Measurements from ENCODE around the gene C5orf24. TPM values are rescaled to one million over a fixed set of nuclear protein-coding genes. Genes with fewer than 3 reads are reported as not detected.
"Not testable (repeated sequence)": the region's sequence is repeated elsewhere in the genome, so short reads cannot be mapped to it uniquely, and the experiment has no call there.

C5orf24 gene
- total RNA-seq, 1 experiment from 2014 or later = 29.2 TPM

- peaks cover 8% of the 10 kb centered on the region; the same call in 1 of the 2 replicates for H3K79me2 ChIP-seq (ENCODE audit: low read depth)
- no peak for TF ChIP-seq EZH2 (IDR thresholded peaks at IDR 0.05; ENCODE audit: low read depth)
- no peak for TF ChIP-seq CTCF (conservative IDR thresholded peaks at IDR 0.05)
- H2AFZ ChIP-seq = no peak overlapping the region
- H3K4me2 ChIP-seq = no peak overlapping the region
- no peak for DNase-seq
- no peaks in the 10 kb centered on the region; the same call in 1 of the 2 replicates for H3F3A ChIP-seq (ENCODE audit: insufficient read depth, low read depth)
- CTCF ChIA-PET = no interaction called here
- no peaks in the 10 kb centered on the region for H3K9me2 ChIP-seq (ENCODE audit: insufficient read depth)
- no peaks in the 10 kb centered on the region for H4K20me1 ChIP-seq (ENCODE audit: insufficient read depth)
- H3K4me3 ChIP-seq = no peak overlapping the region
- H3K36me3 ChIP-seq (ENCODE audit: low read depth) = 0 out of 2 replicates have a peak, but pooled peaks cover 2% of the 10 kb centered on the region
- 0 out of 2 replicates have a peak, but pooled peaks cover 8% of the 10 kb centered on the region for H3K4me1 ChIP-seq (replicated peaks; ENCODE audit: insufficient read depth)
- H3K27ac ChIP-seq = no peak overlapping the region
- no peaks in the 10 kb centered on the region for H3K27me3 ChIP-seq (ENCODE audit: insufficient read depth, low read depth)
- no TSS peak for BruUV-seq (replicated peaks)
- intact Hi-C loops (cut with micrococcal nuclease; ENCODE audit: unreplicated experiment) = no loop called here
- H3K9me3 ChIP-seq (ENCODE audit: insufficient read depth, low read depth) = no peaks in the 10 kb centered on the region
- POLR2A ChIA-PET (ENCODE audit: unreplicated experiment) = no interaction called here
These were observed 33.7 kb downstream of the C5orf24 start for GRCh38 chr5:134879456-134879855.

- BruUV-seq (replicated peaks); CTCF ChIA-PET; H3K79me2 ChIP-seq (ENCODE audit: low read depth); H3K27ac ChIP-seq; H3K4me2 ChIP-seq; H2AFZ ChIP-seq; H3K9me3 ChIP-seq (ENCODE audit: insufficient read depth, low read depth); H3K36me3 ChIP-seq (ENCODE audit: low read depth); DNase-seq; intact Hi-C loops (cut with micrococcal nuclease; ENCODE audit: unreplicated experiment); H3K27me3 ChIP-seq (ENCODE audit: insufficient read depth, low read depth); H3K4me3 ChIP-seq; H3K9me2 ChIP-seq (ENCODE audit: insufficient read depth); H3F3A ChIP-seq (ENCODE audit: insufficient read depth, low read depth); H4K20me1 ChIP-seq (ENCODE audit: insufficient read depth); H3K4me1 ChIP-seq (replicated peaks; ENCODE audit: insufficient read depth); POLR2A ChIA-PET (ENCODE audit: unreplicated experiment): not testable (repeated sequence)
These were observed 35.2 kb downstream of the C5orf24 start for GRCh38 chr5:134880937-134881336.

DNA sequence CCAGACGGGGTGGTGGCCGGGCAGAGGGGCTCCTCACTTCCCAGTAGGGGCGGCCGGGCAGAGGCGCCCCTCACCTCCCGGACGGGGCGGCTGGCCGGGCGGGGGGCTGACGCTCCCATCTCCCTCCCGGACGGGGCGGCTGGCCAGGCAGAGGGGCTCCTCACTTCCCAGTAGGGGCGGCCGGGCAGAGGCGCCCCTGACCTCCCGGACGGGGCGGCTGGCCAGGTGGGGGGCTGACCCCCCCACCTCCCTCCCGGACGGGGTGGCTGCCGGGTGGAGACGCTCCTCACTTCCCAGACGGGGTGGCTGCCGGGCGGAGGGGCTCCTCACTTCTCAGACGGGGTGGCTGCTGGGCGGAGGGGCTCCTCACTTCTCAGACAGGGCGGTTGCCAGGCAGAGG is 35.9 kb downstream of the C5orf24 start:
- H3K4me2 ChIP-seq; H3F3A ChIP-seq (ENCODE audit: insufficient read depth, low read depth); CTCF ChIA-PET; H3K4me3 ChIP-seq; H3K9me2 ChIP-seq (ENCODE audit: insufficient read depth); H3K27me3 ChIP-seq (ENCODE audit: insufficient read depth, low read depth); POLR2A ChIA-PET (ENCODE audit: unreplicated experiment); DNase-seq; H4K20me1 ChIP-seq (ENCODE audit: insufficient read depth); BruUV-seq (replicated peaks); H2AFZ ChIP-seq; H3K36me3 ChIP-seq (ENCODE audit: low read depth); intact Hi-C loops (cut with micrococcal nuclease; ENCODE audit: unreplicated experiment); H3K27ac ChIP-seq; H3K4me1 ChIP-seq (replicated peaks; ENCODE audit: insufficient read depth); H3K79me2 ChIP-seq (ENCODE audit: low read depth); H3K9me3 ChIP-seq (ENCODE audit: insufficient read depth, low read depth): not testable (repeated sequence)

DNA sequence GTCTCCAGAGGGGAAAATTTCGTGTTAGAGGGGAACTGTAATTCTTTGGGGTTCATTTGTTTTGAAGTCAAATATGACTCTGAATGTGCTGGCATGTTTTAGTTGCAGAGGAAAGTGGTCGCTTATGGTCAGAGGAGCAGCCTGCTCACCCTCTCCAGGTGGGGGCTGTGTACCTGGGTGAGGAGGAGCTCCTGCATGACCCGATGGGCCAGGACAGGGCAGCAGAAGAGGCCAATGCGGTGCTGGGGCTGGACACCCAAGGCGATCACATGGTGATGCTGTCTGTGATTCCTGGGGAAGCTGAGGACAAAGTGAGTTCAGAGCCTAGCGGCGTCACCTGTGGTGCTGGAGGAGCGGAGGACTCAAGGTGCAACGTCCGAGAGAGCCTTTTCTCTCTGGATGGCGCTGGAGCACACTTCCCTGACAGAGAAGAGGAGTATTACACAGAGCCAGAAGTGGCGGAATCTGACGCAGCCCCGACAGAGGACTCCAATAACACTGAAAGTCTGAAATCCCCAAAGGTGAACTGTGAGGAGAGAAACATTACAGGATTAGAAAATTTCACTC is 41.9 kb downstream of the C5orf24 start:
- DNase-seq = no peak
- H3K9me3 ChIP-seq (ENCODE audit: insufficient read depth, low read depth) = no peaks in the 10 kb centered on the region
- BruUV-seq (replicated peaks) = no TSS peak
- H3K9me2 ChIP-seq (ENCODE audit: insufficient read depth) = no peaks in the 10 kb centered on the region
- no peaks in the 10 kb centered on the region; the same call in 1 of the 2 replicates for H4K20me1 ChIP-seq (ENCODE audit: insufficient read depth)
- H3K4me2 ChIP-seq = no peak overlapping the region
- H3K79me2 ChIP-seq (ENCODE audit: low read depth) = no peaks in the 10 kb centered on the region
- no peaks in the 10 kb centered on the region for H3K4me1 ChIP-seq (replicated peaks; ENCODE audit: insufficient read depth)
- POLR2A ChIA-PET (ENCODE audit: unreplicated experiment) = no interaction called here
- TF ChIP-seq EZH2 (IDR thresholded peaks at IDR 0.05; ENCODE audit: low read depth) = no peak
- no peak for TF ChIP-seq CTCF (conservative IDR thresholded peaks at IDR 0.05)
- CTCF ChIA-PET = no interaction called here
- no peak overlapping the region for H3K4me3 ChIP-seq
- H2AFZ ChIP-seq = no peak overlapping the region
- H3K36me3 ChIP-seq (ENCODE audit: low read depth) = no peaks in the 10 kb centered on the region; the same call in 1 of the 2 replicates
- H3K27me3 ChIP-seq (ENCODE audit: insufficient read depth, low read depth) = no peaks in the 10 kb centered on the region
- no peaks in the 10 kb centered on the region; the same call in 1 of the 2 replicates for H3F3A ChIP-seq (ENCODE audit: insufficient read depth, low read depth)
- intact Hi-C loops (cut with micrococcal nuclease; ENCODE audit: unreplicated experiment) = no loop called here
- no peak overlapping the region for H3K27ac ChIP-seq

Data from PC-9 (cell line).